Spleen (tissue), 7 donors: ENCODE data around the gene REG4.

ENCODE experiments used
- CTCF ChIP-seq, 11 experiments: fragments of 200-600 bp in 7 of 11; fragments of 450-650 bp in 4 of 11; sonication (generic) in 4 of 11; IDR thresholded peaks in 8 of 11; conservative IDR thresholded peaks in 3 of 11; 1 replicate in 7 of 11; 2 replicates in 4 of 11; pipeline versions ENCODE4 v1.4.0 to v1.8.0; 2016 to 2021; ENCODE audit warnings: antibody characterized with exemption in 11 of 11, inconsistent platforms in 4 of 11, mild to moderate bottlenecking in 1 of 11
- POLR2A ChIP-seq, 3 donors: fragments of 450-650 bp; IDR thresholded peaks; one replicate each; pipeline ENCODE4 v1.5.1; 2017; ENCODE audit warnings: antibody characterized with exemption in 3 of 3, mild to moderate bottlenecking in 1 of 3
- POLR2AphosphoS5 ChIP-seq, 3 donors: sonication (generic); formaldehyde crosslinking; IDR thresholded peaks; one replicate each; pipeline ENCODE4 v1.5.1; 2017; ENCODE audit warnings: antibody characterized with exemption in 3 of 3
- donor health status: DM: no; HTN: no; CAD: no; lungs with moderate emphysema.
- donor health status: DM: no; HTN: no; CAD: no.
- donor health status: DM: no; HTN: no; CAD: no.

GRCh38 chr1:119834990-119835389, 23.7 kb upstream of the REG4 start:
- TF ChIP-seq CTCF (IDR thresholded peaks at IDR 0.05 in 8 of 11, conservative IDR thresholded peaks at IDR 0.05 in 3 of 11) (no peak), POLR2A (IDR thresholded peaks at IDR 0.05) (no peak), POLR2AphosphoS5 (IDR thresholded peaks at IDR 0.05) (no peak)
